ENCODE results near the gene RFXAP. TPM values are rescaled to one million over a fixed set of nuclear protein-coding genes. Genes with fewer than 3 reads are reported as not detected.

Gene RFXAP
- total RNA-seq, 1 experiment from 2014 or later, result 9.2 TPM

- CTCF ChIA-PET, result interaction anchor here (1.4 to 1.7 kb wide), 2 partner anchors 11 to 122 kb away, joined by 4 to 15 read pairs; no protein-coding TSS in a partner anchor
- no peaks in the 10 kb centered on the region for H3K4me1 Mint-ChIP-seq
- no peaks in the 10 kb centered on the region for H3K27me3 Mint-ChIP-seq (ENCODE audit: low read depth)
- H3K9me3 Mint-ChIP-seq, result no peaks in the 10 kb centered on the region
- H3K36me3 Mint-ChIP-seq, result no peaks in the 10 kb centered on the region
- no peak overlapping the region for H3K27ac Mint-ChIP-seq
- ATAC-seq (no peak), DNase-seq (ENCODE audit: low spot score) (no peak)
- TF ChIP-seq GTF2I (CRISPR knock-in tag; conservative IDR thresholded peaks at IDR 0.05), result no peak
- TF ChIP-seq SMAD3 (CRISPR knock-in tag; IDR thresholded peaks at IDR 0.05; ENCODE audit: borderline replicate concordance), result no peak
- TF ChIP-seq NR3C1 (CRISPR knock-in tag; conservative IDR thresholded peaks at IDR 0.05; ENCODE audit: low read depth), result no peak
- TF ChIP-seq, protein P1, sequence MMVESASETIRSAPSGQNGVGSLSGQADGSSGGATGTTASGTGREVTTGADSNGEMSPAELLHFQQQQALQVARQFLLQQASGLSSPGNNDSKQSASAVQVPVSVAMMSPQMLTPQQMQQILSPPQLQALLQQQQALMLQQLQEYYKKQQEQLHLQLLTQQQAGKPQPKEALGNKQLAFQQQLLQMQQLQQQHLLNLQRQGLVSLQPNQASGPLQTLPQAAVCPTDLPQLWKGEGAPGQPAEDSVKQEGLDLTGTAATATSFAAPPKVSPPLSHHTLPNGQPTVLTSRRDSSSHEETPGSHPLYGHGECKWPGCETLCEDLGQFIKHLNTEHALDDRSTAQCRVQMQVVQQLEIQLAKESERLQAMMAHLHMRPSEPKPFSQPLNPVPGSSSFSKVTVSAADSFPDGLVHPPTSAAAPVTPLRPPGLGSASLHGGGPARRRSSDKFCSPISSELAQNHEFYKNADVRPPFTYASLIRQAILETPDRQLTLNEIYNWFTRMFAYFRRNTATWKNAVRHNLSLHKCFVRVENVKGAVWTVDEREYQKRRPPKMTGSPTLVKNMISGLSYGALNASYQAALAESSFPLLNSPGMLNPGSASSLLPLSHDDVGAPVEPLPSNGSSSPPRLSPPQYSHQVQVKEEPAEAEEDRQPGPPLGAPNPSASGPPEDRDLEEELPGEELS (CRISPR knock-in tag; IDR thresholded peaks at IDR 0.05), result no peak
- TF ChIP-seq ZNF416 (CRISPR knock-in tag; IDR thresholded peaks at IDR 0.05), result no peak
- no peak for TF ChIP-seq RELA (CRISPR knock-in tag; IDR thresholded peaks at IDR 0.05; ENCODE audit: borderline replicate concordance)
- no peak for TF ChIP-seq ZNF219 (CRISPR knock-in tag; IDR thresholded peaks at IDR 0.05; ENCODE audit: borderline replicate concordance)
- TF ChIP-seq RORB (CRISPR knock-in tag; IDR thresholded peaks at IDR 0.05), result no peak
- no peak for TF ChIP-seq PREB (CRISPR knock-in tag; IDR thresholded peaks at IDR 0.05; ENCODE audit: borderline replicate concordance)
- TF ChIP-seq ESRRA (CRISPR knock-in tag; IDR thresholded peaks at IDR 0.05; ENCODE audit: borderline replicate concordance), result no peak
- TF ChIP-seq IRF1 (CRISPR knock-in tag; IDR thresholded peaks at IDR 0.05), result no peak
- TF ChIP-seq E2F4 (CRISPR knock-in tag; IDR thresholded peaks at IDR 0.05; ENCODE audit: borderline replicate concordance, low read depth), result no peak
- TF ChIP-seq ZNF423 (CRISPR knock-in tag; IDR thresholded peaks at IDR 0.05), result no peak
- TF ChIP-seq, protein P2, sequence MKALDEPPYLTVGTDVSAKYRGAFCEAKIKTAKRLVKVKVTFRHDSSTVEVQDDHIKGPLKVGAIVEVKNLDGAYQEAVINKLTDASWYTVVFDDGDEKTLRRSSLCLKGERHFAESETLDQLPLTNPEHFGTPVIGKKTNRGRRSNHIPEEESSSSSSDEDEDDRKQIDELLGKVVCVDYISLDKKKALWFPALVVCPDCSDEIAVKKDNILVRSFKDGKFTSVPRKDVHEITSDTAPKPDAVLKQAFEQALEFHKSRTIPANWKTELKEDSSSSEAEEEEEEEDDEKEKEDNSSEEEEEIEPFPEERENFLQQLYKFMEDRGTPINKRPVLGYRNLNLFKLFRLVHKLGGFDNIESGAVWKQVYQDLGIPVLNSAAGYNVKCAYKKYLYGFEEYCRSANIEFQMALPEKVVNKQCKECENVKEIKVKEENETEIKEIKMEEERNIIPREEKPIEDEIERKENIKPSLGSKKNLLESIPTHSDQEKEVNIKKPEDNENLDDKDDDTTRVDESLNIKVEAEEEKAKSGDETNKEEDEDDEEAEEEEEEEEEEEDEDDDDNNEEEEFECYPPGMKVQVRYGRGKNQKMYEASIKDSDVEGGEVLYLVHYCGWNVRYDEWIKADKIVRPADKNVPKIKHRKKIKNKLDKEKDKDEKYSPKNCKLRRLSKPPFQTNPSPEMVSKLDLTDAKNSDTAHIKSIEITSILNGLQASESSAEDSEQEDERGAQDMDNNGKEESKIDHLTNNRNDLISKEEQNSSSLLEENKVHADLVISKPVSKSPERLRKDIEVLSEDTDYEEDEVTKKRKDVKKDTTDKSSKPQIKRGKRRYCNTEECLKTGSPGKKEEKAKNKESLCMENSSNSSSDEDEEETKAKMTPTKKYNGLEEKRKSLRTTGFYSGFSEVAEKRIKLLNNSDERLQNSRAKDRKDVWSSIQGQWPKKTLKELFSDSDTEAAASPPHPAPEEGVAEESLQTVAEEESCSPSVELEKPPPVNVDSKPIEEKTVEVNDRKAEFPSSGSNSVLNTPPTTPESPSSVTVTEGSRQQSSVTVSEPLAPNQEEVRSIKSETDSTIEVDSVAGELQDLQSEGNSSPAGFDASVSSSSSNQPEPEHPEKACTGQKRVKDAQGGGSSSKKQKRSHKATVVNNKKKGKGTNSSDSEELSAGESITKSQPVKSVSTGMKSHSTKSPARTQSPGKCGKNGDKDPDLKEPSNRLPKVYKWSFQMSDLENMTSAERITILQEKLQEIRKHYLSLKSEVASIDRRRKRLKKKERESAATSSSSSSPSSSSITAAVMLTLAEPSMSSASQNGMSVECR (CRISPR knock-in tag; IDR thresholded peaks at IDR 0.05; ENCODE audit: borderline replicate concordance), result no peak
- no peak for TF ChIP-seq ZNF138 (CRISPR knock-in tag; conservative IDR thresholded peaks at IDR 0.05)
- TF ChIP-seq, protein P3, sequence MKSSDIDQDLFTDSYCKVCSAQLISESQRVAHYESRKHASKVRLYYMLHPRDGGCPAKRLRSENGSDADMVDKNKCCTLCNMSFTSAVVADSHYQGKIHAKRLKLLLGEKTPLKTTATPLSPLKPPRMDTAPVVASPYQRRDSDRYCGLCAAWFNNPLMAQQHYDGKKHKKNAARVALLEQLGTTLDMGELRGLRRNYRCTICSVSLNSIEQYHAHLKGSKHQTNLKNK (CRISPR knock-in tag; IDR thresholded peaks at IDR 0.05), result no peak
- TF ChIP-seq ZNF281 (CRISPR knock-in tag; IDR thresholded peaks at IDR 0.05), result no peak
- no peak for TF ChIP-seq ATF1 (CRISPR knock-in tag; IDR thresholded peaks at IDR 0.05)
- H3K4me3 Mint-ChIP-seq, result no peak overlapping the region
- POLR2A ChIA-PET, result no interaction called here
These were observed 40.2 kb downstream of the RFXAP start for GRCh38 chr13:36859259-36859658.
